Amniotic epithelial cell (primary cell): ENCODE measurements around the gene C1QB.
"Not testable (repeated sequence)": the region's sequence is repeated elsewhere in the genome, so short reads cannot be mapped to it uniquely, and the experiment has no call there.

Source experiments
- DNase-seq: peaks from one replicate; pipeline ENCODE4 v3.0.0-alpha.2; 2010; ENCODE audit warnings: low read depth

Gene C1QB

GRCh38 chr1:22697980-22698379 lies 44.9 kb downstream of the C1QB start:
- no peak for DNase-seq

- no peak for DNase-seq
Observed at GRCh38 chr1:22699681-22700520, 46.9 kb downstream of the C1QB start.

- DNase-seq, result no peak
Observed at GRCh38 chr1:22702296-22703085, 49.5 kb downstream of the C1QB start.

GRCh38 chr1:22704440-22705067 lies 51.5 kb downstream of the C1QB start:
- DNase-seq, result peak; percentile 75

- DNase-seq, result no peak
Observed at GRCh38 chr1:22705586-22705985, 52.5 kb downstream of the C1QB start.

- not testable (repeated sequence) for DNase-seq
Observed at GRCh38 chr1:22706100-22706499, 53.1 kb downstream of the C1QB start.

GRCh38 chr1:22708777-22709176 lies 55.7 kb downstream of the C1QB start:
- no peak for DNase-seq

- DNase-seq, result no peak
Observed at GRCh38 chr1:22709227-22709626, 56.2 kb downstream of the C1QB start.

GRCh38 chr1:22709891-22710700 lies 57.1 kb downstream of the C1QB start:
- peak; percentile 65 for DNase-seq

GRCh38 chr1:22710701-22711049 lies 57.6 kb downstream of the C1QB start, which contains the start of gene EPHB2:
TSS of gene EPHB2 (plus strand) at chr1:22710839. CDS start at chr1:22710983, 144 bp downstream.
- DNase-seq, result no peak

- DNase-seq, result no peak
Observed at GRCh38 chr1:22711071-22711470, 58.0 kb downstream of the C1QB start.
